ENCODE results near the gene SLC6A11. TPM values are rescaled to one million over a fixed set of nuclear protein-coding genes. Genes with fewer than 3 reads are reported as not detected.

The SLC6A11 gene
- total and polyA plus RNA-seq, 2 of the 8 experiments (the other 6 are each of a cell fraction or from before 2014, with no cell fraction given), result 0.78 to 1.5 TPM

DNA sequence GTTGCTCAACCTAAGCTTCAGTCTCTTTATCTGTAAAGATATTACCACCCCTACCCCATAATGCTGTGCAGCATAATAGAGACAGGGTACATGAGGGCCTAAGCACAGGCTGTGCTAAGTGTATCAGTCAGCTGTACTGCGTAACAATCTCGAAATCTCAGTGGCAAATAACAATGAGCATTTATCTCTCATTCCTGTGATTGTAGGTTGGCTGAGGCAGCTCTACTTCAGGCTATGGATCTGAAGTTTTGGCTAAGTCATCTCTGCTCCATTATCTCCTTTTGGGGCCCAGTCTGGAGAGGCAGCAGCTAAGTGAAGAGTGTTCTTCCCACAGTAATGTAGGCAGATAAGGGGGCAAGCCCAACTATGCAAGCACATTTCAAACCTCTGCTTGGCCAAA, 7.1 kb upstream of the SLC6A11 start (continued):
- TF ChIP-seq, protein P1, sequence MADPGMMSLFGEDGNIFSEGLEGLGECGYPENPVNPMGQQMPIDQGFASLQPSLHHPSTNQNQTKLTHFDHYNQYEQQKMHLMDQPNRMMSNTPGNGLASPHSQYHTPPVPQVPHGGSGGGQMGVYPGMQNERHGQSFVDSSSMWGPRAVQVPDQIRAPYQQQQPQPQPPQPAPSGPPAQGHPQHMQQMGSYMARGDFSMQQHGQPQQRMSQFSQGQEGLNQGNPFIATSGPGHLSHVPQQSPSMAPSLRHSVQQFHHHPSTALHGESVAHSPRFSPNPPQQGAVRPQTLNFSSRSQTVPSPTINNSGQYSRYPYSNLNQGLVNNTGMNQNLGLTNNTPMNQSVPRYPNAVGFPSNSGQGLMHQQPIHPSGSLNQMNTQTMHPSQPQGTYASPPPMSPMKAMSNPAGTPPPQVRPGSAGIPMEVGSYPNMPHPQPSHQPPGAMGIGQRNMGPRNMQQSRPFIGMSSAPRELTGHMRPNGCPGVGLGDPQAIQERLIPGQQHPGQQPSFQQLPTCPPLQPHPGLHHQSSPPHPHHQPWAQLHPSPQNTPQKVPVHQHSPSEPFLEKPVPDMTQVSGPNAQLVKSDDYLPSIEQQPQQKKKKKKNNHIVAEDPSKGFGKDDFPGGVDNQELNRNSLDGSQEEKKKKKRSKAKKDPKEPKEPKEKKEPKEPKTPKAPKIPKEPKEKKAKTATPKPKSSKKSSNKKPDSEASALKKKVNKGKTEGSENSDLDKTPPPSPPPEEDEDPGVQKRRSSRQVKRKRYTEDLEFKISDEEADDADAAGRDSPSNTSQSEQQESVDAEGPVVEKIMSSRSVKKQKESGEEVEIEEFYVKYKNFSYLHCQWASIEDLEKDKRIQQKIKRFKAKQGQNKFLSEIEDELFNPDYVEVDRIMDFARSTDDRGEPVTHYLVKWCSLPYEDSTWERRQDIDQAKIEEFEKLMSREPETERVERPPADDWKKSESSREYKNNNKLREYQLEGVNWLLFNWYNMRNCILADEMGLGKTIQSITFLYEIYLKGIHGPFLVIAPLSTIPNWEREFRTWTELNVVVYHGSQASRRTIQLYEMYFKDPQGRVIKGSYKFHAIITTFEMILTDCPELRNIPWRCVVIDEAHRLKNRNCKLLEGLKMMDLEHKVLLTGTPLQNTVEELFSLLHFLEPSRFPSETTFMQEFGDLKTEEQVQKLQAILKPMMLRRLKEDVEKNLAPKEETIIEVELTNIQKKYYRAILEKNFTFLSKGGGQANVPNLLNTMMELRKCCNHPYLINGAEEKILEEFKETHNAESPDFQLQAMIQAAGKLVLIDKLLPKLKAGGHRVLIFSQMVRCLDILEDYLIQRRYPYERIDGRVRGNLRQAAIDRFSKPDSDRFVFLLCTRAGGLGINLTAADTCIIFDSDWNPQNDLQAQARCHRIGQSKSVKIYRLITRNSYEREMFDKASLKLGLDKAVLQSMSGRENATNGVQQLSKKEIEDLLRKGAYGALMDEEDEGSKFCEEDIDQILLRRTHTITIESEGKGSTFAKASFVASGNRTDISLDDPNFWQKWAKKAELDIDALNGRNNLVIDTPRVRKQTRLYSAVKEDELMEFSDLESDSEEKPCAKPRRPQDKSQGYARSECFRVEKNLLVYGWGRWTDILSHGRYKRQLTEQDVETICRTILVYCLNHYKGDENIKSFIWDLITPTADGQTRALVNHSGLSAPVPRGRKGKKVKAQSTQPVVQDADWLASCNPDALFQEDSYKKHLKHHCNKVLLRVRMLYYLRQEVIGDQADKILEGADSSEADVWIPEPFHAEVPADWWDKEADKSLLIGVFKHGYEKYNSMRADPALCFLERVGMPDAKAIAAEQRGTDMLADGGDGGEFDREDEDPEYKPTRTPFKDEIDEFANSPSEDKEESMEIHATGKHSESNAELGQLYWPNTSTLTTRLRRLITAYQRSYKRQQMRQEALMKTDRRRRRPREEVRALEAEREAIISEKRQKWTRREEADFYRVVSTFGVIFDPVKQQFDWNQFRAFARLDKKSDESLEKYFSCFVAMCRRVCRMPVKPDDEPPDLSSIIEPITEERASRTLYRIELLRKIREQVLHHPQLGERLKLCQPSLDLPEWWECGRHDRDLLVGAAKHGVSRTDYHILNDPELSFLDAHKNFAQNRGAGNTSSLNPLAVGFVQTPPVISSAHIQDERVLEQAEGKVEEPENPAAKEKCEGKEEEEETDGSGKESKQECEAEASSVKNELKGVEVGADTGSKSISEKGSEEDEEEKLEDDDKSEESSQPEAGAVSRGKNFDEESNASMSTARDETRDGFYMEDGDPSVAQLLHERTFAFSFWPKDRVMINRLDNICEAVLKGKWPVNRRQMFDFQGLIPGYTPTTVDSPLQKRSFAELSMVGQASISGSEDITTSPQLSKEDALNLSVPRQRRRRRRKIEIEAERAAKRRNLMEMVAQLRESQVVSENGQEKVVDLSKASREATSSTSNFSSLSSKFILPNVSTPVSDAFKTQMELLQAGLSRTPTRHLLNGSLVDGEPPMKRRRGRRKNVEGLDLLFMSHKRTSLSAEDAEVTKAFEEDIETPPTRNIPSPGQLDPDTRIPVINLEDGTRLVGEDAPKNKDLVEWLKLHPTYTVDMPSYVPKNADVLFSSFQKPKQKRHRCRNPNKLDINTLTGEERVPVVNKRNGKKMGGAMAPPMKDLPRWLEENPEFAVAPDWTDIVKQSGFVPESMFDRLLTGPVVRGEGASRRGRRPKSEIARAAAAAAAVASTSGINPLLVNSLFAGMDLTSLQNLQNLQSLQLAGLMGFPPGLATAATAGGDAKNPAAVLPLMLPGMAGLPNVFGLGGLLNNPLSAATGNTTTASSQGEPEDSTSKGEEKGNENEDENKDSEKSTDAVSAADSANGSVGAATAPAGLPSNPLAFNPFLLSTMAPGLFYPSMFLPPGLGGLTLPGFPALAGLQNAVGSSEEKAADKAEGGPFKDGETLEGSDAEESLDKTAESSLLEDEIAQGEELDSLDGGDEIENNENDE (IDR thresholded peaks at IDR 0.05; ENCODE audit: insufficient replicate concordance, low read length), result no peak
- TF ChIP-seq GTF2F1 (IDR thresholded peaks at IDR 0.05; ENCODE audit: borderline replicate concordance, low read depth, low read length), result no peak
- TF ChIP-seq RFX5 (IDR thresholded peaks at IDR 0.05; ENCODE audit: borderline replicate concordance, low read depth, low read length), result no peak
- no peak for TF ChIP-seq CBX5 (IDR thresholded peaks at IDR 0.05; ENCODE audit: low read depth, low read length)
- no peak for TF ChIP-seq ASH2L (IDR thresholded peaks at IDR 0.05; ENCODE audit: low read length)
- TF ChIP-seq, protein P2, sequence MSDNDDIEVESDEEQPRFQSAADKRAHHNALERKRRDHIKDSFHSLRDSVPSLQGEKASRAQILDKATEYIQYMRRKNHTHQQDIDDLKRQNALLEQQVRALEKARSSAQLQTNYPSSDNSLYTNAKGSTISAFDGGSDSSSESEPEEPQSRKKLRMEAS (IDR thresholded peaks at IDR 0.05), result no peak
- TF ChIP-seq SIX5 (IDR thresholded peaks at IDR 0.05; ENCODE audit: low read depth, low read length), result no peak
- TF ChIP-seq CBX8 (IDR thresholded peaks at IDR 0.05; ENCODE audit: borderline replicate concordance, low read depth, low read length), result no peak

Data from H1 (cell line).